Adrenal gland (tissue), 12 donors: Measurements from ENCODE around the gene KEAP1. TPM values are rescaled to one million over a fixed set of nuclear protein-coding genes. Genes with fewer than 3 reads are reported as not detected.

Experiments
- DNase-seq, 7 donors: peaks; one replicate each; pipeline ENCODE4 v3.0.0-alpha.2; 2019 to 2020
- H3K27ac ChIP-seq, 5 donors: fragments of 200-600 bp; sonication (generic) in 4 of 5; 1 replicate in 3 of 5; 2 replicates in 2 of 5; pipeline versions ENCODE4 v1.5.1 to v1.8.0; 2016 to 2020; ENCODE audit warnings: mild to moderate bottlenecking in 1 of 5
- H3K27me3 ChIP-seq: fragments of 200-600 bp; 2 replicates; pipeline ENCODE4 v1.8.0; 2021
- H3K36me3 ChIP-seq, 2 donors: fragments of 200-600 bp; replicated peaks in 1 of 2; 1 replicate in 1 of 2; 2 replicates in 1 of 2; pipeline versions ENCODE4 v1.5.1 to v1.8.0; 2018 to 2022
- H3K4me1 ChIP-seq, 2 donors: fragments of 200-600 bp; replicated peaks in 1 of 2; 1 replicate in 1 of 2; 2 replicates in 1 of 2; pipeline versions ENCODE4 v1.5.1 to v1.8.0; 2018 to 2021
- H3K4me3 ChIP-seq, 4 donors: fragments of 200-600 bp; sonication (generic) in 3 of 4; one replicate each; pipeline ENCODE4 v1.5.1; 2016 to 2018
- H3K9me3 ChIP-seq, 3 donors: fragments of 200-600 bp; sonication (generic) in 1 of 3; replicated peaks in 1 of 3; 1 replicate in 2 of 3; 2 replicates in 1 of 3; pipeline versions ENCODE4 v1.5.1 to v1.8.0; 2016 to 2021
- POLR2A ChIP-seq, 2 donors: fragments of 450-650 bp; IDR thresholded peaks; one replicate each; pipeline ENCODE4 v1.6.1; 2017; ENCODE audit warnings: antibody characterized with exemption in 2 of 2, mild to moderate bottlenecking in 2 of 2, moderate library complexity in 1 of 2
- WGBS, 4 donors: extraction: QIAGEN DNeasy Blood & Tissue Kit in 2 of 4; methylation state at CpG; one replicate each; pipeline versions ENCODE4 v1.1.5 to v1.1.7; 2013 to 2017; 5-methylcytosine and 5-hydroxymethylcytosine counted together
- intact Hi-C, 2 donors: fragments of 100-400 bp; cut with DNase I; formaldehyde crosslinking; loops; one replicate each; pipeline versions ENCODE4 v1.14.1 to v1.15.0; 2022 to 2023
- polyA plus RNA-seq, 3 donors: library from polyadenylated mRNA; stranded (reverse); fragments of 200-250 nt in 2 of 3; fragments of 350-450 nt in 1 of 3; fragmentation: Illumina TruSeq in 1 of 3; extraction: RNeasy Lipid Tissue Mini Kit (QIAGEN cat#74804) in 1 of 3; gene quantifications; one replicate each; pipeline ENCODE4 v1.2.3, GENCODE V29; 2013 to 2014
- total RNA-seq, 9 donors: library from RNA; depleted of rRNA in 4 of 9; stranded (reverse); fragments of >200 nt in 4 of 9; fragments of 120-200 nt in 1 of 9; fragmentation: NEBNext Ultra II Directional in 1 of 9; extraction: Animal tissue kit (Norgen Biotek cat#: 25700) in 1 of 9; gene quantifications; one replicate each; pipeline versions ENCODE4 v1.1.0 to v1.2.4, GENCODE V29; 2013 to 2023
- TF ChIP-seq, protein P1 (sequence below), 6 experiments: fragments of 450-650 bp in 4 of 6; fragments of 200-600 bp in 2 of 6; sonication (generic) in 1 of 6; IDR thresholded peaks; 1 replicate in 5 of 6; 2 replicates in 1 of 6; pipeline versions ENCODE4 v1.5.1 to v1.8.0; 2016 to 2021; ENCODE audit warnings: antibody characterized with exemption in 6 of 6, mild to moderate bottlenecking in 2 of 6, moderate library complexity in 1 of 6
- donor health status: healthy with polysubstance abuse.
- donor health status: Bipolar disorder and iron deficiency.
- donor health status: DM: yes; HTN: yes; CAD: no.
- donor health status: DM: no; HTN: no; CAD: no.
- donor health status: DM: no; HTN: no; CAD: no.
- donor health status: DM: yes; HTN: yes; CAD: no.

The KEAP1 gene
- total and polyA plus RNA-seq, 12 donors: 71.0 to 106 (median 77.2) TPM

- Histone ChIP-seq H3K36me3 (peaks cover 0 to 4% of the 10 kb centered on the region in 2 donors), H3K9me3 (no peaks in the 10 kb centered on the region), H3K27ac (no peak overlapping the region), H3K4me3 (no peak overlapping the region), H3K4me1 (no peaks in the 10 kb centered on the region), H3K27me3 (no peaks in the 10 kb centered on the region)
- intact Hi-C loops: no loop called here
- peak in 1 of 7 donors; percentile 40 for DNase-seq
- WGBS, 4 donors: 49 to 66% (median 54%) methylated on average over 4 to 5 of the region's 5 CpGs
- TF ChIP-seq POLR2A (IDR thresholded peaks at IDR 0.05): no peak
- TF ChIP-seq, protein P1, sequence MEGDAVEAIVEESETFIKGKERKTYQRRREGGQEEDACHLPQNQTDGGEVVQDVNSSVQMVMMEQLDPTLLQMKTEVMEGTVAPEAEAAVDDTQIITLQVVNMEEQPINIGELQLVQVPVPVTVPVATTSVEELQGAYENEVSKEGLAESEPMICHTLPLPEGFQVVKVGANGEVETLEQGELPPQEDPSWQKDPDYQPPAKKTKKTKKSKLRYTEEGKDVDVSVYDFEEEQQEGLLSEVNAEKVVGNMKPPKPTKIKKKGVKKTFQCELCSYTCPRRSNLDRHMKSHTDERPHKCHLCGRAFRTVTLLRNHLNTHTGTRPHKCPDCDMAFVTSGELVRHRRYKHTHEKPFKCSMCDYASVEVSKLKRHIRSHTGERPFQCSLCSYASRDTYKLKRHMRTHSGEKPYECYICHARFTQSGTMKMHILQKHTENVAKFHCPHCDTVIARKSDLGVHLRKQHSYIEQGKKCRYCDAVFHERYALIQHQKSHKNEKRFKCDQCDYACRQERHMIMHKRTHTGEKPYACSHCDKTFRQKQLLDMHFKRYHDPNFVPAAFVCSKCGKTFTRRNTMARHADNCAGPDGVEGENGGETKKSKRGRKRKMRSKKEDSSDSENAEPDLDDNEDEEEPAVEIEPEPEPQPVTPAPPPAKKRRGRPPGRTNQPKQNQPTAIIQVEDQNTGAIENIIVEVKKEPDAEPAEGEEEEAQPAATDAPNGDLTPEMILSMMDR (IDR thresholded peaks at IDR 0.05): no peak
These were observed 48.9 kb downstream of the KEAP1 start for GRCh38 chr19:10454267-10454666.

DNA sequence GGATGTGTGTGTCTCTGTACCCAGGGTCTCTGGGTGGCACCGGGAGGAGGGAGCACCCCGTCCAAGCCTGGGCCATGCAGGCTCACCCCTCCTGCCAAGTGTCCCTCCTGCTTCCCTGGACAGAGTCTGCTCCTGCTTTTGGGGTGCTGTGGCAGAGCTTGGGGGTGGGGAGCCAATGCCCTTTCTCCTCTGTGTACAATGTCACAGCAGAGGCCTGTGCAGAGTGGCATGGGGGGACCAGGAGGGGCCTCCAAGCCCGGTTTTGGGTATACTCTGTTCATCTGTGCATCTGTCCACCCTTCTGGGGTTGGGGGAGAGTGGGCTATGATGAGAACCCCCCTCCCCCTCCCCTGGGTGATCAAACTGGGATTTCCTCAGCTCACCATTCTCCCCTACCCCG lies 49.3 kb downstream of the KEAP1 start:
- no peaks in the 10 kb centered on the region for H3K9me3 ChIP-seq
- no peaks in the 10 kb centered on the region for H3K27me3 ChIP-seq
- no peaks in the 10 kb centered on the region for H3K4me1 ChIP-seq
- intact Hi-C loops: no loop called here
- WGBS, 4 donors: 61 to 74% (median 66%) methylated on average over 2 to 4 of the region's 4 CpGs
- no peak overlapping the region for H3K27ac ChIP-seq
- TF ChIP-seq, protein P1 (IDR thresholded peaks at IDR 0.05): no peak
- TF ChIP-seq POLR2A (IDR thresholded peaks at IDR 0.05): no peak
- DNase-seq: no peak
- no peak overlapping the region for H3K4me3 ChIP-seq
- H3K36me3 ChIP-seq: peaks cover 0 to 8% of the 10 kb centered on the region in 2 donors

- Histone ChIP-seq H3K9me3 (no peaks in the 10 kb centered on the region), H3K36me3 (peaks cover 0 to 11% of the 10 kb centered on the region in 2 donors), H3K27me3 (no peaks in the 10 kb centered on the region), H3K27ac (no peak overlapping the region), H3K4me1 (no peaks in the 10 kb centered on the region), H3K4me3 (no peak overlapping the region)
- no peak for DNase-seq
- intact Hi-C loops: no loop called here
- TF ChIP-seq POLR2A (IDR thresholded peaks at IDR 0.05): no peak
- TF ChIP-seq, protein P1 (IDR thresholded peaks at IDR 0.05): no peak
- 38 to 64% (median 52%) methylated on average over 3 to 25 of the region's 25 CpGs for WGBS, 4 donors
These were observed 50.2 kb downstream of the KEAP1 start for GRCh38 chr19:10452726-10453618.

DNA sequence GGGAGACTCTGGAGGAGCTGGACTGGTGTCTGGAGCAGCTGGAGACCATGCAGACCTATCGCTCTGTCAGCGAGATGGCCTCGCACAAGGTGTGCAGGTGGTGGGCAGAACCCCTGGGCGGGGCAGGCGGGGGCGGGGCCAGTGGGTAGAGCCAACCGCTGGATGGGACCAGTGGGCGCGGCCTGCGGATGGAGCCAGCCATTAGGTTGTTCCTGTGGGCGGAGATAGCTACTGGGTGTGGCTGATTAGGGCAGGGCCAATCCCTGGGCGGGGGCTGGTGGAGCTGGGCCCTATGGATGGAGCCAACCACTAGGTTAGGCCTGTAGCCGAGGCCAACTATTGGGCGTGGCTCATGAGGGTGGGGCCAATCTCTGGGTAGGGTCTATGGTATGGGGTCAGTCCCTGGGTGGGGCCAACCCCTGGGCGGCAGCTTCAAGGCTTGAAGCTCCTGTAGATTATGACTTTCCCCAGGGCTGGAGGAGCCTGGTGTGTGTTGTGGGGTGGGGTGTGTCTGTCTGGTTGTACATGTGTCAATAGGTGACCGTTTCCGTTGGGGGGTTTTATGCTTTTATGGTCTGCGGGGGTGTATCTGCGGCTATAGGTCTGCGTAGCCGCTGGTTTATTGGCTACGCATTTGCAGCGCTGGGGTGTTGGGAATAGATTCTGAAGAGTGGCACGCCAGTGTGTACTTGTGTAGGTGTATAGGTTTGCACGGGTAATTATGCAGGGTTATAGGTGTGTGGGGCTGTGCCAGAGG lies 52.1 kb downstream of the KEAP1 start:
- H3K4me3 ChIP-seq: no peak overlapping the region
- H3K4me1 ChIP-seq: no peaks in the 10 kb centered on the region
- TF ChIP-seq, protein P1 (IDR thresholded peaks at IDR 0.05): no peak
- no peak for TF ChIP-seq POLR2A (IDR thresholded peaks at IDR 0.05)
- intact Hi-C loops: no loop called here
- WGBS, 4 donors: 71 to 89% (median 84%) methylated on average over 13 to 25 of the region's 25 CpGs
- peaks cover 0 to 11% of the 10 kb centered on the region in 2 donors for H3K36me3 ChIP-seq
- no peaks in the 10 kb centered on the region for H3K27me3 ChIP-seq
- no peak for DNase-seq
- no peak overlapping the region for H3K27ac ChIP-seq
- no peaks in the 10 kb centered on the region for H3K9me3 ChIP-seq
